Measurements from ENCODE around the gene GALNT16.

- TF ChIP-seq CTCF (IDR thresholded peaks at IDR 0.05) (no peak), EZH2phosphoT487 (IDR thresholded peaks at IDR 0.05) (no peak)
Measured at GRCh38 chr14:69401841-69402240, 141.9 kb downstream of the GALNT16 start.
